Astrocyte (in vitro differentiated cells and primary cell): ENCODE results near the gene HYDIN.

ENCODE experiments used
- EZH2 ChIP-seq: IDR thresholded peaks from 2 replicates; pipeline ENCODE4 v1.6.1; 2012; ENCODE audit warnings: mild to moderate bottlenecking, low read length, inconsistent platforms; ENCODE audit not compliant: insufficient read depth
- TF ChIP-seq, protein P1 (sequence below): IDR thresholded peaks from 2 replicates; pipeline ENCODE4 v1.5.1; 2011; ENCODE audit warnings: low read depth, mild to moderate bottlenecking, inconsistent platforms, low read length, moderate library complexity; ENCODE audit not compliant: insufficient read depth

DNA sequence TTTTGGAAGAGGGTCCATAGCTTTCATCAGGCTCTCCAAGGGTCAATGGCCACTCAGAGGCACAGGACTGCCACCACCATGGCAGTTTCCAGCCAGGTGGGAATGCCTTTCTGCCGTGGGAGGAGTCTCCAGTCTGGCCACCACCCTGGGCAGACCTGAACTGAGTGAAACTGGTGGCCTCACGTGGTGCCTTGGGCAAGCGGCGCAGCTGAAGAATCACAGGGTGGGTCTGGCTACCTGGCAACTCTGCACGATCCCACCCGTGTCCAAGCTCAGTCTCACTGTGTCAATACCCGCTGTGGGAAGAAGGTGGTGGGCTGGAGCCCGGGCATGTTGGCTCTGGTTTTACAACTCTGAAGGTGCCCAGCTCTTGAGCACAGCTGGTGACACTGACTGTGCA lies 461.4 kb downstream of the HYDIN start:
- TF ChIP-seq, protein P1, sequence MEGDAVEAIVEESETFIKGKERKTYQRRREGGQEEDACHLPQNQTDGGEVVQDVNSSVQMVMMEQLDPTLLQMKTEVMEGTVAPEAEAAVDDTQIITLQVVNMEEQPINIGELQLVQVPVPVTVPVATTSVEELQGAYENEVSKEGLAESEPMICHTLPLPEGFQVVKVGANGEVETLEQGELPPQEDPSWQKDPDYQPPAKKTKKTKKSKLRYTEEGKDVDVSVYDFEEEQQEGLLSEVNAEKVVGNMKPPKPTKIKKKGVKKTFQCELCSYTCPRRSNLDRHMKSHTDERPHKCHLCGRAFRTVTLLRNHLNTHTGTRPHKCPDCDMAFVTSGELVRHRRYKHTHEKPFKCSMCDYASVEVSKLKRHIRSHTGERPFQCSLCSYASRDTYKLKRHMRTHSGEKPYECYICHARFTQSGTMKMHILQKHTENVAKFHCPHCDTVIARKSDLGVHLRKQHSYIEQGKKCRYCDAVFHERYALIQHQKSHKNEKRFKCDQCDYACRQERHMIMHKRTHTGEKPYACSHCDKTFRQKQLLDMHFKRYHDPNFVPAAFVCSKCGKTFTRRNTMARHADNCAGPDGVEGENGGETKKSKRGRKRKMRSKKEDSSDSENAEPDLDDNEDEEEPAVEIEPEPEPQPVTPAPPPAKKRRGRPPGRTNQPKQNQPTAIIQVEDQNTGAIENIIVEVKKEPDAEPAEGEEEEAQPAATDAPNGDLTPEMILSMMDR = no peak
- no peak for TF ChIP-seq EZH2
